Measurements from ENCODE around the gene CDS2. TPM values are rescaled to one million over a fixed set of nuclear protein-coding genes. Genes with fewer than 3 reads are reported as not detected.

The CDS2 gene
- total RNA-seq, 2 donors from 2014 or later = 31.7 to 44.3 TPM

DNA sequence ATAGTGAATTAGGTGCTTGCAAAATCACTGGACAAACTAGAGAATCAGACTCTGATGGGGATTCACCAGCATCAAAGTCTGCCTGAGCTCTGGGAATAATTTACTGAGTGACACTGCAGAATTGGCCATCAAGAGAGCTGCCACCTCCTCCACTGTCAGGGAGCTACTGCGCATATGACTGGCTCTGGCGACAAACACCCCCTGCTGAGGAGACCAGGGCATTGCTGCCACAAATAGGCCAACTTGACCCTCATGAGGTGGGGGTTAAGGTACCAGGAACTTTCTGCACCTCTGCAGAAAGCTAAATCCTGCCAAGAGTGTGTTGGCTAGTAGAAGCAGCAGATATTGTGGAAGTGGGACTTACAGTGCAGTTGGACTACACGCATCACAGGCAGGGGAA, 88.0 kb downstream of the CDS2 start:
- no peak for DNase-seq
- TF ChIP-seq, protein P1, sequence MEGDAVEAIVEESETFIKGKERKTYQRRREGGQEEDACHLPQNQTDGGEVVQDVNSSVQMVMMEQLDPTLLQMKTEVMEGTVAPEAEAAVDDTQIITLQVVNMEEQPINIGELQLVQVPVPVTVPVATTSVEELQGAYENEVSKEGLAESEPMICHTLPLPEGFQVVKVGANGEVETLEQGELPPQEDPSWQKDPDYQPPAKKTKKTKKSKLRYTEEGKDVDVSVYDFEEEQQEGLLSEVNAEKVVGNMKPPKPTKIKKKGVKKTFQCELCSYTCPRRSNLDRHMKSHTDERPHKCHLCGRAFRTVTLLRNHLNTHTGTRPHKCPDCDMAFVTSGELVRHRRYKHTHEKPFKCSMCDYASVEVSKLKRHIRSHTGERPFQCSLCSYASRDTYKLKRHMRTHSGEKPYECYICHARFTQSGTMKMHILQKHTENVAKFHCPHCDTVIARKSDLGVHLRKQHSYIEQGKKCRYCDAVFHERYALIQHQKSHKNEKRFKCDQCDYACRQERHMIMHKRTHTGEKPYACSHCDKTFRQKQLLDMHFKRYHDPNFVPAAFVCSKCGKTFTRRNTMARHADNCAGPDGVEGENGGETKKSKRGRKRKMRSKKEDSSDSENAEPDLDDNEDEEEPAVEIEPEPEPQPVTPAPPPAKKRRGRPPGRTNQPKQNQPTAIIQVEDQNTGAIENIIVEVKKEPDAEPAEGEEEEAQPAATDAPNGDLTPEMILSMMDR (IDR thresholded peaks at IDR 0.05) = no peak
- H3K9me3 ChIP-seq = no peaks in the 10 kb centered on the region
- H3K36me3 ChIP-seq = no peaks in the 10 kb centered on the region
- no peak overlapping the region for H3K4me3 ChIP-seq
- no peaks in the 10 kb centered on the region for H3K4me1 ChIP-seq
- no peak overlapping the region for H3K9ac ChIP-seq (ENCODE audit: low read depth in 2 of 2, low read length in 2 of 2)
- H3K27me3 ChIP-seq = no peaks in the 10 kb centered on the region
- intact Hi-C loops (cut with DNase I) = loop anchor here (10.0 kb wide), 1 partner anchor 230 kb away; no protein-coding TSS in a partner anchor
- no peak overlapping the region for H3K27ac ChIP-seq

DNA sequence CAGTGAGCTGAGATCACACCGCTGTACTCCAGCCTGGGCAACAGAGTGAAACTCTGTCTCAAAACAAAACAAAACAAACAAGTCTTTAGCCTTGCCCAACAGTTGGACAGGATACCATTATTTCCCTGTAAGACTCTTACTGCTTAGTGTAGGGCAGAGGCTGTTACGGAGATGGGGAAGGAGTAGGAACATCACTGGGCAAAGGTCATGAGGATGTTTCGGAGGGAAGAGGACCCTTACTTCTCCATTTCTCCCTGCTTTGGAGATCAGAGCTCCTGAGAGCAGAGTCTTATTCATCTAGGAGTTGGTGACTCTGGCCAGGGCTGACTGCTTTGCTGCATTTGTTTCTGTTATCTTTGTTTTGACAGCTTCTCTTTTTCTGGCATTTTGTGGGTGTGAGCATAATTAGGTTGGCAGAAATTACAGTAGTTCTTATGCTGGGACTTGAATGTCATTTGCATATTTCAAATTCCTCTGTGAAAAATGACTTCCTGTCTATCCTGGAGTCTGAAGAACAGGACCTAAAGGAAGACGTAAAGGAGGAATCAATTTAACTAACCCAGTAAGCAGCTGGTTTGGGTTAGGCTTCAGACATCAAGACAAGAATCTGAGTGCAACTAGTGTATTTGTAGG, 89.0 kb downstream of the CDS2 start:
- no peak overlapping the region for H3K9ac ChIP-seq (ENCODE audit: low read depth in 2 of 2, low read length in 2 of 2)
- H3K27me3 ChIP-seq = no peaks in the 10 kb centered on the region
- H3K4me3 ChIP-seq = no peak overlapping the region
- TF ChIP-seq, protein P1 (IDR thresholded peaks at IDR 0.05) = no peak
- no peaks in the 10 kb centered on the region for H3K36me3 ChIP-seq
- intact Hi-C loops (cut with DNase I) = loop anchor here (10.0 kb wide), 1 partner anchor 229 kb away; no protein-coding TSS in a partner anchor
- H3K27ac ChIP-seq = no peak overlapping the region
- no peaks in the 10 kb centered on the region for H3K4me1 ChIP-seq
- no peaks in the 10 kb centered on the region for H3K9me3 ChIP-seq
- no peak for DNase-seq

DNA sequence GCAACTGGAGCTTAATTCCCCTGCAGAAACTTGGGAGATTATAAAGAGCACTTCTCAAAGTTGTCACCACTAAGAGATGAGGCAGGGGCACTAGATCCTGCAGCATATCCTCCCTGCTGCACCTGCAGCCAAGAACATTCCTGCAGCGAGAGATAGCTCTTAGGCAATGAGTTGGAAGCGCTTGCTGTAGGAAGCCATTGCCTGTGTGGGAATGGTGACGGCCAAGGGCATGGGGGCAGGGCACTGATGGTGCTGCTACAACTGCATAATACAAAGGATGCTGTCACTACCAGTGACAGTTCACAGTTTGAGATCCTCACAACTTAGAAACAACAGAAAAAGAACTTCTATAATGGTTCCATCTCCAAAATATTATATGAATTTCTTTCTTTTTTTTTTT, 89.9 kb downstream of the CDS2 start:
- no peak overlapping the region for H3K27ac ChIP-seq
- no peaks in the 10 kb centered on the region for H3K9me3 ChIP-seq
- no peak for DNase-seq
- intact Hi-C loops (cut with DNase I) = loop anchor here (10.0 kb wide), 1 partner anchor 228 kb away; no protein-coding TSS in a partner anchor
- TF ChIP-seq, protein P1 (IDR thresholded peaks at IDR 0.05) = no peak
- no peak overlapping the region for H3K9ac ChIP-seq (ENCODE audit: low read depth in 2 of 2, low read length in 2 of 2)
- no peaks in the 10 kb centered on the region for H3K27me3 ChIP-seq
- no peak overlapping the region for H3K4me3 ChIP-seq
- H3K36me3 ChIP-seq = no peaks in the 10 kb centered on the region
- no peaks in the 10 kb centered on the region for H3K4me1 ChIP-seq

DNA sequence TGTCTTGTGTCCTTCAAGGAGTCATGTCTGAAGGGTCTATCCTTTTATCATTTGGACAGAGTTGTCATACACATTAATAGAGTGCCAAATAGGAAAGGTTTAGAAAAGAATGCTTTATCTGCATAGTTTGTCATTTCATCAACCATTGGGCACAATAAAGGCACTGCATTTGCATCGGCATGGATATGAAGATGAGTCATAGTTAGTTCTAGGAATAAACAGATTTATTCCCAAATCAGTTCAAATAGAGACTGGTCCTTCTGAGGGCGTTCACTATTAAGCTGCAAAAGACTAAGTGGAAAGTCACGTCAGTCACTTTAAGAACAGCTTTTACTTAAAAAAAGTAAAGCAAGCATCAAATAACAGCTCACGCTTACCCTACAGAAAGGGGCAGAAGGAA, 90.8 kb downstream of the CDS2 start:
- TF ChIP-seq, protein P1 (IDR thresholded peaks at IDR 0.05) = no peak
- Histone ChIP-seq H3K27ac (no peak overlapping the region), H3K27me3 (no peaks in the 10 kb centered on the region), H3K9ac (ENCODE audit: low read depth in 2 of 2, low read length in 2 of 2) (no peak overlapping the region), H3K4me3 (no peak overlapping the region), H3K36me3 (no peaks in the 10 kb centered on the region), H3K4me1 (no peaks in the 10 kb centered on the region), H3K9me3 (no peaks in the 10 kb centered on the region)
- intact Hi-C loops (cut with DNase I) = loop anchor here (10.0 kb wide), 1 partner anchor 227 kb away; no protein-coding TSS in a partner anchor
- DNase-seq = no peak

DNA sequence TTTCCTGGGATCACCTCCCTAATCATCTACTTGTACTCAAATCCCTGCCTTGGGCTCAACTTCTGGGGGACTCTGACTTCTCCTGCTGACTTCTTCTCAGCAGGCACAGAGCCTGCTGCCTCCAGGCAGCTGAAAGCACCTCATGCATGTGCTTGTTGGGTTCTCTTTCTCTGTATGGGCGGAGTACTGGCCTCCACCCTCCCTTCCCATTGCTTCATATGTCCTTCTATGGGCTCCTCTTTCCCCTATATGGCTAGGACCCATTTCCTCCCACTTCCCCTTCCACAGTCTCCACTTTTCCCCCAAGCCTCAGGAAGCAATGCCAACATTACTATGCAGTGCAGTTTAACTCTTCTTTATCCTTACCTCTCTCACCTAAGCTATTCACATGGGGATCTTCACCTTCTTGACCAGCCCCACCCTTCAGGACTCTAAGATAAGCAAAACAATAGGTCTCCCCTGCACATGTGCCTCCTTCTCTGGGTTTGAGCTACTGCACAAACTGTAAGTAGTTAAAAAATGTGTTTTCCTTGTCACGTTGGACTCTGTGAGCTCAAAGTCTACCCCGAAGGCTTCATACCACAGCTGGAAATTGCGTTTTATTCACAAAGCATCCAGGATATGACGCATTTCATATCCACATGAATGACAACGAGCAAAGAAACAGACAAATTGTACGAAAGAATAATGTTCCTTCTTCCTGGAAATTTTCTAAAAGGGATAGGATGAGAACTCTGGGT, 93.7 kb downstream of the CDS2 start:
- no peaks in the 10 kb centered on the region for H3K4me1 ChIP-seq
- H3K9me3 ChIP-seq = no peaks in the 10 kb centered on the region
- no peak overlapping the region for H3K4me3 ChIP-seq
- no peaks in the 10 kb centered on the region for H3K36me3 ChIP-seq
- no peak overlapping the region for H3K27ac ChIP-seq
- TF ChIP-seq, protein P1 (IDR thresholded peaks at IDR 0.05) = no peak
- H3K9ac ChIP-seq (ENCODE audit: low read depth in 2 of 2, low read length in 2 of 2) = no peak overlapping the region
- H3K27me3 ChIP-seq = no peaks in the 10 kb centered on the region
- DNase-seq = no peak
- intact Hi-C loops (cut with DNase I) = no loop called here
